Mononuclear cell (primary cell): Measurements from ENCODE around the gene PBX4. TPM values are rescaled to one million over a fixed set of nuclear protein-coding genes. Genes with fewer than 3 reads are reported as not detected.

Experiments used
- H3K27me3 ChIP-seq: 2 replicates; pipeline ENCODE4 v1.6.0; 2011; ENCODE audit warnings: low read length, control low read depth; ENCODE audit not compliant: insufficient read depth
- H3K4me1 ChIP-seq: 2 replicates; pipeline ENCODE4 v1.5.1; 2011; ENCODE audit warnings: mild to moderate bottlenecking, low read length, control low read depth; ENCODE audit not compliant: insufficient read depth
- H3K4me3 ChIP-seq: 2 replicates; pipeline ENCODE4 v1.5.1; 2011; ENCODE audit warnings: mild to moderate bottlenecking, low read length, moderate library complexity
- H3K9me3 ChIP-seq: 2 replicates; pipeline ENCODE4 v1.5.1; 2011; ENCODE audit warnings: low read depth, mild to moderate bottlenecking, control low read depth, low read length
- total RNA-seq: library from RNA; depleted of rRNA; stranded (reverse); fragments of >200 nt; gene quantifications from one replicate; pipeline ENCODE4 v1.2.3, GENCODE V29; 2012

PBX4 gene
- total RNA-seq, 1 donor = 12.7 TPM

GRCh38 chr19:19568802-19569756 lies 49.4 kb downstream of the PBX4 start:
- no peak overlapping the region for H3K4me3 ChIP-seq
- no peaks in the 10 kb centered on the region for H3K27me3 ChIP-seq
- H3K9me3 ChIP-seq = no peaks in the 10 kb centered on the region
- H3K4me1 ChIP-seq = no peaks in the 10 kb centered on the region

- no peak overlapping the region for H3K4me3 ChIP-seq
- no peaks in the 10 kb centered on the region for H3K4me1 ChIP-seq
- no peaks in the 10 kb centered on the region for H3K9me3 ChIP-seq
- H3K27me3 ChIP-seq = no peaks in the 10 kb centered on the region
Measured at GRCh38 chr19:19567391-19567790, 51.1 kb downstream of the PBX4 start.

DNA sequence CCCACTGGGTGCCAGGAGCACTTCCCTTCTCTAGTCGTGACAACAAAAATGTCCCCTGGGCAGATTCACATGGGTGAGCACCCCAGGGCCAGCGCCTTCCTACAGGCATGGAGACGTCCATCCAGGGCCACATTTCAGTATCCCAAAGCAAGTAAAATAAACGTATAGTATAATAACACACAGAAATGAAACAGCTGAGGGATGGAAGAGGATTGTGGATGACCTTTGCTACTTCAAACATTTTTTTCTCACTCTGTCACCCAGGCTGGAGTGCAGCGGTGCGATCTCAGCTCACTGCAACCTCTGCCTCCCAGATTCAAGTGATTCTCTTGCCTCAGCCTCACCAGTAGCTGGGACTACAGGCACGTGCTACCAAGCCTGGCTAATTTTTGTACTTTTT lies 52.2 kb downstream of the PBX4 start:
- Histone ChIP-seq H3K4me1 (no peaks in the 10 kb centered on the region), H3K4me3 (no peak overlapping the region), H3K27me3 (no peaks in the 10 kb centered on the region), H3K9me3 (no peaks in the 10 kb centered on the region)

GRCh38 chr19:19563348-19563848 lies 55.1 kb downstream of the PBX4 start:
- Histone ChIP-seq H3K4me1 (no peaks in the 10 kb centered on the region), H3K4me3 (no peak overlapping the region), H3K27me3 (no peaks in the 10 kb centered on the region), H3K9me3 (no peaks in the 10 kb centered on the region)

GRCh38 chr19:19562665-19563347 lies 55.7 kb downstream of the PBX4 start:
- no peaks in the 10 kb centered on the region for H3K4me1 ChIP-seq
- no peak overlapping the region for H3K4me3 ChIP-seq
- no peaks in the 10 kb centered on the region for H3K27me3 ChIP-seq
- H3K9me3 ChIP-seq = no peaks in the 10 kb centered on the region

GRCh38 chr19:19561946-19562664 lies 56.4 kb downstream of the PBX4 start:
- no peak overlapping the region for H3K4me3 ChIP-seq
- H3K9me3 ChIP-seq = no peaks in the 10 kb centered on the region
- no peaks in the 10 kb centered on the region for H3K27me3 ChIP-seq
- no peaks in the 10 kb centered on the region for H3K4me1 ChIP-seq

DNA sequence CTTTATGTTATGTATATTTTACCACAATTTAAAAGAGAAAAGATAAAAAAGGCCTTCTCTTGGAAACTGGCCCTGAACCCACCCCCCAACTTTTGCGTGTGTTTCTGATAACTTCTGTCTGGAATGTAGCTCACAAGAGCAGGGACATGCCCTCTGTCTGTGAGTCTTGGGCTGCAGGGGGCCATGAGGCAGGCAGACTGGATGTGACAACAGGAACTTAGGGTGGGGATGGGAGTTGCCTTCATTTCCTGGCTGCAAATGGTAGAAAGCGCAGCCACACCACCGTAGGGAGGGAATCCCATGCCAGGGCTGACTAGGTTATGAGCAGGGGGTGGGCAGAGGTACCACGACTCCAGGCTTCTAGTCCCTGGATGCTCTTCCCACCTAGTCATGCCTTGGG lies 58.6 kb downstream of the PBX4 start:
- no peaks in the 10 kb centered on the region for H3K27me3 ChIP-seq
- no peaks in the 10 kb centered on the region for H3K9me3 ChIP-seq
- no peaks in the 10 kb centered on the region for H3K4me1 ChIP-seq
- no peak overlapping the region for H3K4me3 ChIP-seq

- Histone ChIP-seq H3K9me3 (no peaks in the 10 kb centered on the region), H3K4me3 (no peak overlapping the region), H3K27me3 (no peaks in the 10 kb centered on the region), H3K4me1 (no peaks in the 10 kb centered on the region)
Measured at GRCh38 chr19:19558636-19559035, 59.9 kb downstream of the PBX4 start.

GRCh38 chr19:19558055-19558454 lies 60.4 kb downstream of the PBX4 start:
- Histone ChIP-seq H3K27me3 (no peaks in the 10 kb centered on the region), H3K4me1 (no peaks in the 10 kb centered on the region), H3K9me3 (no peaks in the 10 kb centered on the region), H3K4me3 (no peak overlapping the region)

DNA sequence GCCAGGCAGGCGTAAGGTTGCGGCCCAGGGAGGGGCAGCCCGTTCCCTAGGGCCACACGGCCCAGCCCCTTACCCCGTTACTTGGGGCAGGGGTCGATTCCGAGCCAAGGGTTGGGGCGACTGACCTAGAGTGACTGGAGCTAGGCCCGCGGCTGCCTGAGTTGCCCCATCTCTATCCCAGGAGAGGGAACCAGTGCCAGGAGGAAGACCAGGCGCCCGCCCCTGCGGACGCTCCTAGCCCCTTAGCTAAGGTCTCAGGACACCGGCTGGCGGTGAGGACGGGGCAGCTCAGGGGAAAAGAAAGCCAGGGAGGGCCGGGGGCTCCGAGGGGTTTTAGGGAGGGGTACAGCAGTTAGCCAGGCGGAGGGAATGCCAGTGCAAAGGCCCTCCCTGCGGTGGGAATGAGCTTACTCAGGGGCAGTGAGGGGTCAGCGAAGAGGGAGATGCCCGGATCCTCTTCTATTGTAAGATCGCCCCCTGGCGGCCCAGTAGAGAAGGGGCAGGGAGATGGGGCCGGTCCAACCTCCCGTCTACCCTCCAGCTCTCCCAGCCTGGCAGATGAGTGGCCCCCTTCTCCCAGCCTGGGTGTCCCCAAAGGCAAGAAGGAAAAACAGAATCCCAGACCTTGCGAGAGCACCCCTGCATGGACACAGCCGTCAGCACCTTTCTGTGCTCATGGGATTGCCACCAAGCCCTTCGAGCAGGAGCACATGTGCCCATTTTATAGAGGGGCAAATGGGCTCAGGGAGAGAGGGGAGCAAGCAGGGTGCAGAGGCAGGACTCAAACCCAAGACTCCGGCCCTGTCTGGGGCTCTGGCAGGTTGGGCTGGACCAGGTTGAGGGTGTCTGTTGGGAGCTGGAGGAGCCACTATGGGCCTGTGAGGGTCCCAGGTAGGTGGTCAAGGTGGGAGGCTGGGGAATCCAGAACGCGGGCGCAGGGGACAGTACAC lies 64.1 kb downstream of the PBX4 start:
- H3K27me3 ChIP-seq = no peaks in the 10 kb centered on the region
- no peaks in the 10 kb centered on the region for H3K9me3 ChIP-seq
- no peak overlapping the region for H3K4me3 ChIP-seq
- H3K4me1 ChIP-seq = no peaks in the 10 kb centered on the region

GRCh38 chr19:19553670-19554069 lies 64.8 kb downstream of the PBX4 start:
- Histone ChIP-seq H3K9me3 (no peaks in the 10 kb centered on the region), H3K27me3 (no peaks in the 10 kb centered on the region), H3K4me3 (no peak overlapping the region), H3K4me1 (no peaks in the 10 kb centered on the region)

- no peaks in the 10 kb centered on the region for H3K27me3 ChIP-seq
- H3K4me3 ChIP-seq = no peak overlapping the region
Measured at GRCh38 chr19:19552798-19553197, 65.7 kb downstream of the PBX4 start.

GRCh38 chr19:19551853-19552192 lies 66.7 kb downstream of the PBX4 start:
- Histone ChIP-seq H3K4me1 (no peaks in the 10 kb centered on the region), H3K4me3 (no peak overlapping the region), H3K27me3 (no peaks in the 10 kb centered on the region), H3K9me3 (no peaks in the 10 kb centered on the region)

More at GRCh38 chr19:19552798-19553197, 65.7 kb downstream of the PBX4 start:
- Histone ChIP-seq H3K4me1 (no peaks in the 10 kb centered on the region), H3K9me3 (no peaks in the 10 kb centered on the region)
